A673 (cell line): Measurements from ENCODE around the gene TRIM14.
"Not testable (repeated sequence)": the region's sequence is repeated elsewhere in the genome, so short reads cannot be mapped to it uniquely, and the experiment has no call there.

ENCODE experiments used
- CTCF ChIP-seq: fragments of 300-800, 200-600 bp; sonication (generic); conservative IDR thresholded peaks from 2 replicates; pipeline ENCODE4 v1.5.1; 2017; ENCODE audit warnings: low read depth, mild to moderate bottlenecking, antibody characterized with exemption, low read length, moderate library complexity, mixed read lengths
- EZH2 ChIP-seq: fragments of 200-600 bp; sonication (generic); IDR thresholded peaks from 2 replicates; pipeline ENCODE4 v1.6.1; 2017; ENCODE audit warnings: borderline replicate concordance, low read depth, mild to moderate bottlenecking, mixed read lengths, antibody characterized with exemption, low read length; ENCODE audit not compliant: poor library complexity, severe bottlenecking

- not testable (repeated sequence) for TF ChIP-seq CTCF, EZH2
Observed at GRCh38 chr9:98090674-98091073, 28.3 kb downstream of the TRIM14 start.
